ENCODE measurements around the gene ZNF296. TPM values are rescaled to one million over a fixed set of nuclear protein-coding genes. Genes with fewer than 3 reads are reported as not detected.
A peak's percentile ranks its signal among the peaks of the same experiment; 100 is the strongest.

The ZNF296 gene
- total and polyA plus RNA-seq, 5 donors from 2014 or later: 1.8 to 3.0 (median 2.1) TPM

GRCh38 chr19:45091031-45091923, 15.0 kb upstream of the ZNF296 start:
- ATAC-seq (ENCODE audit: low read depth in 2 of 2): peak; percentile 79 to 87
- Mint-ChIP-seq H3K9me3 (peaks cover 0 to 4% (median 0%) of the 10 kb centered on the region in 7 donors), H3K27ac (peak overlapping the region; percentile 96 to 98 (median 97)), H3K4me3 (peak overlapping the region; percentile 90 to 99 (median 96)), H3K4me1 (peaks cover 18 to 65% (median 40%) of the 10 kb centered on the region in 4 donors), H3K27me3 (peaks cover 6% of the 10 kb centered on the region), H3K36me3 (peaks cover 14% of the 10 kb centered on the region)
- H3K4me1 ChIP-seq (ENCODE audit: control insufficient read depth, insufficient read depth, low read length, poor library complexity, severe bottlenecking): peaks cover 28% of the 10 kb centered on the region
- H3K27me3 ChIP-seq (ENCODE audit: control insufficient read depth, insufficient read depth, low read length): no peaks in the 10 kb centered on the region
- no peaks in the 10 kb centered on the region for H3K9me3 ChIP-seq (ENCODE audit: control insufficient read depth in 2 of 2, low read length in 2 of 2)
- peaks cover 3% of the 10 kb centered on the region for H3K36me3 ChIP-seq (ENCODE audit: control insufficient read depth, insufficient read depth, low read length)
- peak overlapping the region; percentile 88 for H3K27ac ChIP-seq (ENCODE audit: insufficient read depth, low read length, poor library complexity, severe bottlenecking)
- DNase-seq: peak; percentile 89 to 96 (median 93)
- H3K4me3 ChIP-seq (ENCODE audit: low read depth, low read length): peak overlapping the region; percentile 95

- H3K4me1 Mint-ChIP-seq: peaks cover 17 to 61% (median 34%) of the 10 kb centered on the region in 4 donors
- peaks cover 28% of the 10 kb centered on the region for H3K4me1 ChIP-seq (ENCODE audit: control insufficient read depth, insufficient read depth, low read length, poor library complexity, severe bottlenecking)
- DNase-seq: no peak
- no peak for ATAC-seq (ENCODE audit: low read depth in 2 of 2)
- H3K36me3 Mint-ChIP-seq: peaks cover 16% of the 10 kb centered on the region
- no peak overlapping the region for H3K4me3 ChIP-seq (ENCODE audit: low read depth, low read length)
- H3K9me3 ChIP-seq (ENCODE audit: control insufficient read depth in 2 of 2, low read length in 2 of 2): no peaks in the 10 kb centered on the region
- peaks cover 3% of the 10 kb centered on the region for H3K36me3 ChIP-seq (ENCODE audit: control insufficient read depth, insufficient read depth, low read length)
- no peaks in the 10 kb centered on the region for H3K27me3 ChIP-seq (ENCODE audit: control insufficient read depth, insufficient read depth, low read length)
- no peak overlapping the region for H3K27ac Mint-ChIP-seq
- H3K27me3 Mint-ChIP-seq: peaks cover 6% of the 10 kb centered on the region
- H3K27ac ChIP-seq (ENCODE audit: insufficient read depth, low read length, poor library complexity, severe bottlenecking): no peak overlapping the region
- H3K4me3 Mint-ChIP-seq: peak overlapping the region in 2 of 4 donors; percentile 69 to 95
- peaks cover 0 to 4% (median 0%) of the 10 kb centered on the region in 7 donors for H3K9me3 Mint-ChIP-seq
These were observed 14.3 kb upstream of the ZNF296 start for GRCh38 chr19:45090606-45091005.

GRCh38 chr19:45090034-45090433, 13.8 kb upstream of the ZNF296 start:
- ATAC-seq (ENCODE audit: low read depth in 2 of 2) (no peak), DNase-seq (no peak)
- Histone ChIP-seq H3K4me3 (ENCODE audit: low read depth, low read length) (no peak overlapping the region), H3K27me3 (ENCODE audit: control insufficient read depth, insufficient read depth, low read length) (no peaks in the 10 kb centered on the region), H3K9me3 (ENCODE audit: control insufficient read depth in 2 of 2, low read length in 2 of 2) (no peaks in the 10 kb centered on the region), H3K36me3 (ENCODE audit: control insufficient read depth, insufficient read depth, low read length) (peaks cover 7% of the 10 kb centered on the region), H3K27ac (ENCODE audit: insufficient read depth, low read length, poor library complexity, severe bottlenecking) (no peak overlapping the region), H3K4me1 (ENCODE audit: control insufficient read depth, insufficient read depth, low read length, poor library complexity, severe bottlenecking) (peaks cover 27% of the 10 kb centered on the region)
- Mint-ChIP-seq H3K4me1 (peaks cover 18 to 60% (median 32%) of the 10 kb centered on the region in 4 donors), H3K27me3 (peaks cover 6% of the 10 kb centered on the region), H3K36me3 (peaks cover 16% of the 10 kb centered on the region), H3K4me3 (no peak overlapping the region), H3K27ac (no peak overlapping the region), H3K9me3 (peaks cover 0 to 4% (median 0%) of the 10 kb centered on the region in 7 donors)

- H3K27ac ChIP-seq (ENCODE audit: insufficient read depth, low read length, poor library complexity, severe bottlenecking): no peak overlapping the region
- peak in 2 of 3 donors; percentile 18 to 56 for DNase-seq
These were observed 11.3 kb upstream of the ZNF296 start for GRCh38 chr19:45087531-45087930.

GRCh38 chr19:45086480-45086879, 10.2 kb upstream of the ZNF296 start:
- Histone ChIP-seq H3K27me3 (ENCODE audit: control insufficient read depth, insufficient read depth, low read length) (no peaks in the 10 kb centered on the region), H3K4me3 (ENCODE audit: low read depth, low read length) (no peak overlapping the region), H3K9me3 (ENCODE audit: control insufficient read depth in 2 of 2, low read length in 2 of 2) (no peaks in the 10 kb centered on the region), H3K4me1 (ENCODE audit: control insufficient read depth, insufficient read depth, low read length, poor library complexity, severe bottlenecking) (peaks cover 9% of the 10 kb centered on the region), H3K27ac (ENCODE audit: insufficient read depth, low read length, poor library complexity, severe bottlenecking) (no peak overlapping the region), H3K36me3 (ENCODE audit: control insufficient read depth, insufficient read depth, low read length) (peaks cover 16% of the 10 kb centered on the region)
- peaks cover 9 to 39% (median 14%) of the 10 kb centered on the region in 4 donors for H3K4me1 Mint-ChIP-seq
- ATAC-seq (ENCODE audit: low read depth in 2 of 2) (no peak), DNase-seq (no peak)
- peak overlapping the region in 1 of 3 donors; percentile 52 for H3K27ac Mint-ChIP-seq
- no peaks in the 10 kb centered on the region for H3K27me3 Mint-ChIP-seq
- H3K9me3 Mint-ChIP-seq: peaks cover 0 to 2% (median 0%) of the 10 kb centered on the region in 7 donors
- H3K4me3 Mint-ChIP-seq: peak overlapping the region in 1 of 4 donors; percentile 49
- H3K36me3 Mint-ChIP-seq: peaks cover 25% of the 10 kb centered on the region

More at GRCh38 chr19:45087531-45087930, 11.3 kb upstream of the ZNF296 start:
- Histone ChIP-seq H3K9me3 (ENCODE audit: control insufficient read depth in 2 of 2, low read length in 2 of 2) (no peaks in the 10 kb centered on the region), H3K36me3 (ENCODE audit: control insufficient read depth, insufficient read depth, low read length) (peaks cover 7% of the 10 kb centered on the region), H3K4me1 (ENCODE audit: control insufficient read depth, insufficient read depth, low read length, poor library complexity, severe bottlenecking) (peaks cover 9% of the 10 kb centered on the region), H3K27me3 (ENCODE audit: control insufficient read depth, insufficient read depth, low read length) (no peaks in the 10 kb centered on the region), H3K4me3 (ENCODE audit: low read depth, low read length) (no peak overlapping the region)
- H3K9me3 Mint-ChIP-seq: peaks cover 0 to 3% (median 0%) of the 10 kb centered on the region in 7 donors
- peak overlapping the region; percentile 52 to 91 (median 80) for H3K27ac Mint-ChIP-seq
- peaks cover 7 to 37% (median 18%) of the 10 kb centered on the region in 4 donors for H3K4me1 Mint-ChIP-seq
- peaks cover 1% of the 10 kb centered on the region for H3K27me3 Mint-ChIP-seq
- H3K36me3 Mint-ChIP-seq: peaks cover 16% of the 10 kb centered on the region
- H3K4me3 Mint-ChIP-seq: peak overlapping the region in 2 of 4 donors; percentile 48 to 71
- peak in 1 of 2 donors; percentile 27 for ATAC-seq (ENCODE audit: low read depth in 2 of 2)

GRCh38 chr19:45082170-45082569, 5.9 kb upstream of the ZNF296 start:
- Mint-ChIP-seq H3K4me1 (peaks cover 0 to 58% (median 16%) of the 10 kb centered on the region in 4 donors), H3K36me3 (peaks cover 17% of the 10 kb centered on the region), H3K27me3 (no peaks in the 10 kb centered on the region), H3K4me3 (peak overlapping the region; percentile 31 to 81 (median 60)), H3K27ac (peak overlapping the region in 1 of 3 donors; percentile 75), H3K9me3 (peaks cover 0 to 1% (median 0%) of the 10 kb centered on the region in 7 donors)
- Histone ChIP-seq H3K27me3 (ENCODE audit: control insufficient read depth, insufficient read depth, low read length) (no peaks in the 10 kb centered on the region), H3K9me3 (ENCODE audit: control insufficient read depth in 2 of 2, low read length in 2 of 2) (no peaks in the 10 kb centered on the region), H3K4me3 (ENCODE audit: low read depth, low read length) (no peak overlapping the region), H3K4me1 (ENCODE audit: control insufficient read depth, insufficient read depth, low read length, poor library complexity, severe bottlenecking) (peaks cover 24% of the 10 kb centered on the region), H3K36me3 (ENCODE audit: control insufficient read depth, insufficient read depth, low read length) (peaks cover 13% of the 10 kb centered on the region), H3K27ac (ENCODE audit: insufficient read depth, low read length, poor library complexity, severe bottlenecking) (no peak overlapping the region)
- no peak for DNase-seq
- no peak for ATAC-seq (ENCODE audit: low read depth in 2 of 2)

GRCh38 chr19:45079911-45080370, 3.7 kb upstream of the ZNF296 start:
- no peak overlapping the region for H3K27ac ChIP-seq (ENCODE audit: insufficient read depth, low read length, poor library complexity, severe bottlenecking)
- H3K27me3 ChIP-seq (ENCODE audit: control insufficient read depth, insufficient read depth, low read length): no peaks in the 10 kb centered on the region
- H3K9me3 ChIP-seq (ENCODE audit: control insufficient read depth in 2 of 2, low read length in 2 of 2): no peaks in the 10 kb centered on the region
- peaks cover 42% of the 10 kb centered on the region for H3K4me1 ChIP-seq (ENCODE audit: control insufficient read depth, insufficient read depth, low read length, poor library complexity, severe bottlenecking)
- peaks cover 9% of the 10 kb centered on the region for H3K36me3 ChIP-seq (ENCODE audit: control insufficient read depth, insufficient read depth, low read length)
- peak overlapping the region; percentile 88 for H3K4me3 ChIP-seq (ENCODE audit: low read depth, low read length)
- peaks cover 10% of the 10 kb centered on the region for H3K36me3 Mint-ChIP-seq
- no peaks in the 10 kb centered on the region for H3K27me3 Mint-ChIP-seq
- H3K27ac Mint-ChIP-seq: peak overlapping the region; percentile 43 to 96 (median 94)
- peaks cover 6 to 58% (median 22%) of the 10 kb centered on the region in 4 donors for H3K4me1 Mint-ChIP-seq
- ATAC-seq (ENCODE audit: low read depth in 2 of 2) (no peak), DNase-seq (peak in 1 of 3 donors; percentile 29)
- peaks cover 0 to 1% (median 0%) of the 10 kb centered on the region in 7 donors for H3K9me3 Mint-ChIP-seq
- peak overlapping the region; percentile 90 to 97 (median 92) for H3K4me3 Mint-ChIP-seq

Measured in CD4-positive, CD25-positive, alpha-beta regulatory T cell (primary cell).